GM06990 (cell line): ENCODE data around the gene CAV3.
"Not testable (repeated sequence)": the region's sequence is repeated elsewhere in the genome, so short reads cannot be mapped to it uniquely, and the experiment has no call there.

Source experiments
- DNase-seq: peaks from one replicate; pipeline ENCODE4 v3.0.0-alpha.2; 2011; ENCODE audit not compliant: insufficient read length; ENCODE audit errors: extremely low read depth
- H3K27me3 ChIP-seq: replicated peaks from 2 replicates; pipeline ENCODE4 v1.6.0; 2011; ENCODE audit warnings: low read length; ENCODE audit not compliant: control insufficient read depth, insufficient read depth
- H3K36me3 ChIP-seq: 2 replicates; pipeline ENCODE4 v1.5.1; 2011; ENCODE audit warnings: low read length; ENCODE audit not compliant: control insufficient read depth, insufficient read depth
- H3K4me3 ChIP-seq: replicated peaks from 2 replicates; pipeline ENCODE4 v1.5.1; 2011; ENCODE audit warnings: low read depth, mild to moderate bottlenecking, control low read depth, low read length
- TF ChIP-seq, protein P1 (sequence below): IDR thresholded peaks from 2 replicates; pipeline ENCODE4 v1.5.1; 2011; ENCODE audit warnings: low read length, control low read depth, mild to moderate bottlenecking, inconsistent platforms; ENCODE audit not compliant: insufficient read depth, poor library complexity, severe bottlenecking

The CAV3 gene

DNA sequence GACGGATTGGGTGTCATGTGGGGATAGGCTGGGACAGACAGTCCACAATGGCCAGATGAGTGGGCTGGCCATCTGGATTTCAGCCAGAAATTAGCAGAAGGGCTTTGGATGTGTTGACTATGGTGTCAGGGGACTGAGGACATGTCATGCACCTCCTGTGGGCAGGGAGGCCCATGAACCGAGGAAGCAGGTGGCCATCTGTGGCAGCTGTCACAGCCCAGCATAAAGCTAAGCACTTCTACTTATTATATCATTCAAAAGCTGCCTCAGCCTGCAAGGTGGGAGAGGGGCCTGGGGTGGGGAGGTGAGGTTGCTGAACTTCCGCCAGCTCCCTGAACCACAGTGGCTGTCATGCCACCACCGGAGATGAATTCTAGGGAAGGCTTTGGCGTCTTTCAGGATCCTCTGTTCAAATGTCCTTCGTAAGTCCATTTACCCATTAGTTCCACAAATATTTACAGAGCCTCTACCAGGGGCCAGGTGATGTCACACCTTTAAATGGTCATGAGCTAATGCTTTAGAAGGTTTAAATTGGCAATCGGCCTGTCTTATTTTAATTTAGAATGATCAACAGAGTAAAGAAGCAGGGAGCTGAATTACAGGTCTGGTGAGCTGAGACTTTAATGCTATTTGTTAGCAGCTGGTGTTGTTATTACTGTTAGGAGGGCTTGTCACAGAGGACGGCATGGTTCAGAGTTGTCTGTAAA lies 23.6 kb upstream of the CAV3 start:
- no peak for DNase-seq
- Histone ChIP-seq H3K36me3 (no peaks in the 10 kb centered on the region), H3K27me3 (no peaks in the 10 kb centered on the region; the same call in 1 of the 2 replicates), H3K4me3 (no peak overlapping the region)
- TF ChIP-seq, protein P1, sequence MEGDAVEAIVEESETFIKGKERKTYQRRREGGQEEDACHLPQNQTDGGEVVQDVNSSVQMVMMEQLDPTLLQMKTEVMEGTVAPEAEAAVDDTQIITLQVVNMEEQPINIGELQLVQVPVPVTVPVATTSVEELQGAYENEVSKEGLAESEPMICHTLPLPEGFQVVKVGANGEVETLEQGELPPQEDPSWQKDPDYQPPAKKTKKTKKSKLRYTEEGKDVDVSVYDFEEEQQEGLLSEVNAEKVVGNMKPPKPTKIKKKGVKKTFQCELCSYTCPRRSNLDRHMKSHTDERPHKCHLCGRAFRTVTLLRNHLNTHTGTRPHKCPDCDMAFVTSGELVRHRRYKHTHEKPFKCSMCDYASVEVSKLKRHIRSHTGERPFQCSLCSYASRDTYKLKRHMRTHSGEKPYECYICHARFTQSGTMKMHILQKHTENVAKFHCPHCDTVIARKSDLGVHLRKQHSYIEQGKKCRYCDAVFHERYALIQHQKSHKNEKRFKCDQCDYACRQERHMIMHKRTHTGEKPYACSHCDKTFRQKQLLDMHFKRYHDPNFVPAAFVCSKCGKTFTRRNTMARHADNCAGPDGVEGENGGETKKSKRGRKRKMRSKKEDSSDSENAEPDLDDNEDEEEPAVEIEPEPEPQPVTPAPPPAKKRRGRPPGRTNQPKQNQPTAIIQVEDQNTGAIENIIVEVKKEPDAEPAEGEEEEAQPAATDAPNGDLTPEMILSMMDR, result no peak

DNA sequence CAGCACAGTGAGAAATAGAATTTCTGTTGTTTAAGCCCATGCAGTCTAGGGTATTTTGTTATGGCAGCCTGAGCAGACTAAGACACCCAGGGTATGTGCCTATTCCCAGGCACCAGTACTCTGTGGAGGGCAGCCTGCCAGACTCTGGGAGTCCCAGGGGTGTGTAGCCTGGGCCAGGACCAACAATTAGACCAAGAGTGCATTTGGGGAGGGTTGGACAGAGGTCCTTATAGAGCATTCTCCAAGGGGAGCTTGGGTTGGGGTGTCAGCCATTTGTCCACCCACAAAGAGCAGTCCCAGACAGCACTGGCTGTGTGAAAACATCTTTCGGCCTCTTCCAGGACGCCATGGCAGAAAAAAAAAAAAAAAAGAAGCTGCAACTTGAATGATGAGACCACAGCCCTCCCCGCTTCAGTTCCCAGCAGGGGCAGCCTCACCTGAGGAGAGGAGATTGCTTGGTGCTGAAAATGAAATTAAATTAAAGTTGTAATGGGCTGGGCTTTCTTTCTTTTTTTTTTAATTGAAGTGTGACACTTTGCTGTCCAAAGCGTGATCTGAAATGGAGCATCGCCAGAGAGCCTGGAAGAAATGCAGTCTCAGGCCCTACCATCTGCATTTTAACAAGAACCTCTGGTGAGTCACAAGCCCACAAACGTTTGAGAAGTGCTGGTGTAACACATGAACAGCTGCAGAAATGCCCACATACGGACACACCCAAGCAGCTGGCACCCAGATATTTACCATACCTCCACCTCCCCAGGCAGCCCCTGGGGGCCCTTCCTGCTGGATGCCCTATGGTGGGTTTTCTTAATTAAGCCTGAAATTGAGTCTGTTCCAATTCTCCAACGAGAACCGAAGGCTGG lies 21.3 kb upstream of the CAV3 start:
- no peaks in the 10 kb centered on the region for H3K36me3 ChIP-seq
- TF ChIP-seq, protein P1, result no peak
- H3K27me3 ChIP-seq, result no peaks in the 10 kb centered on the region; the same call in 1 of the 2 replicates
- DNase-seq, result no peak
- H3K4me3 ChIP-seq, result no peak overlapping the region

DNA sequence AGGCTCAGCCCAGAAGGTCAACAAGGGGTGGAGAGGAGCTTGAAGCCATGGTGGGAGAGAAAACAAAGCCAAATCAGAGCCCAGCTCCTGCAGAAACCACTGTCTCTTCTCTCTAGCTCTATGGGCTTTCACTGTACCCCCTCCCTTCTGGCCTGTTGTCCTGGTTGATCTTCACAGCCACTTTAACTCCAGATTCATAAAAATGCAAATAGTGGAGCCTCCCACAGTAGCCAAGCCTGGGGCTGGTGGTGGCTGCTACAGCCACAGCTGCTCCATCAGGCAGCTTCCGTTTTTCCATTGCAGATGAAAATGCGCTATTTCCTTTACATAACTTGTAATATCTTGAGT lies 20.7 kb upstream of the CAV3 start:
- H3K27me3 ChIP-seq, result no peaks in the 10 kb centered on the region; the same call in 1 of the 2 replicates
- no peak for DNase-seq
- no peaks in the 10 kb centered on the region for H3K36me3 ChIP-seq
- no peak overlapping the region for H3K4me3 ChIP-seq
- TF ChIP-seq, protein P1, result no peak

DNA sequence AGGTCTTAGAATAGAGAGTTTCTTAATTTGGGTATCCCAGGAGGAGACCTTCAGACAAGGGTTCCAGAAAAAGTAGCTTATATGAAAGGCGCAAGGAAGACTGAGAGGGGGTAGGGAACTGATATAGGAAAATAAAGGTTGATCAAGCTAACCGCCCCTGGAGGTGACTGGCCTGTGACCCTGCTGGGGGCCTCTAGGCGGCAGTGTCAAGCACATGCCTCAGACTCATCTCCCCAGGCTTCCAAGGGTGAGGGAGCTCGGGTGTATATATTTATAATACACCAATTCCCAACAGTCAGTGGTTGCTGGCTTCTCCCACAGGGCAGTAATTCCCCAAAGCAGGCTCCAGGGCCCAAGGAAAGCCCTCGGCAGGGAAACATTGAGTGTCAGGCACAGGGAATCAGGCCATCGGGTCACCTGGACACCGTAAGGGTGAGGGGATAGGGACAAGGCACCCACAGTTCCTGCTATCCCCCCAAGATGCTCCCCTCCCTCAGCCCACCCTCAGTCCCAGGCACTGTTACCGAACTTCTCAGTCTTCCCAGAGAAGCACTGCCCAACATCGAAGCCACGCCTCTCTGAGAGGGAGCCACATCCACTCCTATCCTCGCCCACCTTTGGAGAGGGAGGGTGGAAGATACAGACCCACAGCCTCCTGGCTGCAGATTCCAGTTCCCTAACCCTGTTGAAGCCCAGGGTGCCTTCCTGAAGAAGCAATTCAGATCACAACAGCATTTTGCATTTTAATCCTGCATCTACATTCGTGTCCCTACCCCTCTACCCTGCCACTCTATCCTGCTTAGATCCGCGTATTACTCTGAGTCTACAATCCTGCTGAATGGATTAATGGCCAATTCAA lies 19.5 kb upstream of the CAV3 start:
- TF ChIP-seq, protein P1, result peak; percentile 63
- H3K27me3 ChIP-seq, result no peaks in the 10 kb centered on the region; the same call in 1 of the 2 replicates
- H3K36me3 ChIP-seq, result no peaks in the 10 kb centered on the region
- no peak for DNase-seq
- no peak overlapping the region for H3K4me3 ChIP-seq

DNA sequence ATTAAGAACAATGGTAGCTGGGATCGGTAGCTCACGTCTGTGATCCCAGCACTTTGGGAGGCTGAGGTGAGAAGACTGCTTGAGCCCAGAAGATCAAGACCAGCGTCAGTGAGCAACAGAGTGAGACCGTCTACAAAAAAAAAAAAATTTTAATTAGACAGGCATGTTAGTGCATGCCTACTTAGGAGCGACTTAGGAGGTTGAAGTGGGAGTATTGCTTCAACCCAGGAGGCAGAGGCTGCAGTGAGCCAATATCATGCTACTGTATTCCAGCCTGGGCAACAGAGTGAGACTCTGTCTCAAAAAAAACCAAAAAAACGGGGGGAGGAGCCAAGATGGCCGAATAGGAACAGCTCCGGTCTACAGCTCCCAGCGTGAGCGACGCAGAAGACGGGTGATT lies 17.8 kb upstream of the CAV3 start:
- DNase-seq, H3K4me3 ChIP-seq, H3K27me3 ChIP-seq, H3K36me3 ChIP-seq: not testable (repeated sequence)
